K562 (cell line): ENCODE results near the gene PADI1. TPM values are rescaled to one million over a fixed set of nuclear protein-coding genes. Genes with fewer than 3 reads are reported as not detected.

Source experiments
- ATAC-seq: fragments of 200-7000 bp; cut with Tn5 transposase; 3 replicates; pipeline ENCODE4 v1.9.1; 2020; ENCODE audit warnings: moderate library complexity
- BruUV-seq: library from RNA; stranded (reverse); fragments of 400-500 nt; replicated peaks from 2 replicates; lab custom pipeline; 2021; lab: Mats Ljungman, UMichigan
- CTCF ChIA-PET: fragments of 300-600 bp; formaldehyde crosslinking; extraction: SDS; loops from one replicate; lab custom pipeline; 2021; ENCODE audit warnings: low intra/inter-chr PET ratio; lab: Yijun Ruan, JAX
- POLR2A ChIA-PET: fragments of 300-600, 350-650 bp; sonication (Branson Sonifier 250); formaldehyde crosslinking; extraction: SDS; loops from one replicate; lab custom pipeline; 2021; ENCODE audit warnings: antibody characterized with exemption, inconsistent platforms; lab: Yijun Ruan, JAX
- DNase-seq, 4 experiments: peaks; one replicate each; pipeline versions ENCODE4 v3.0.0 to v3.0.0-alpha.2; 2011 to 2018; ENCODE audit warnings: low spot score in 3 of 4, mixed read lengths in 3 of 4; ENCODE audit errors: extremely low read depth in 1 of 4
- FAIRE-seq: peaks from 2 replicates; lab custom pipeline; 2011; peaks lifted over from hg19 to GRCh38; lab: Jason Lieb, UNC
- H2AFZ ChIP-seq: 2 replicates; pipeline ENCODE4 v1.6.0; 2011; ENCODE audit warnings: low read depth, low read length, control low read depth, inconsistent platforms
- H3K27ac ChIP-seq: fragments of 200-600 bp; 3 replicates; pipeline ENCODE4 v1.8.0; 2011; ENCODE audit warnings: low read depth, mild to moderate bottlenecking, control low read depth, inconsistent platforms, low read length, moderate library complexity, mixed read lengths; ENCODE audit errors: extremely low read depth
- H3K27me3 ChIP-seq, 2 experiments: fragments of 300-600 bp in 1 of 2; 2 replicates in 1 of 2; 3 replicates in 1 of 2; pipeline versions ENCODE4 v1.6.0 to v1.8.0; 2011; ENCODE audit warnings: inconsistent platforms in 2 of 2, low read length in 2 of 2, mild to moderate bottlenecking in 1 of 2, mixed read lengths in 1 of 2, moderate library complexity in 1 of 2; ENCODE audit not compliant: control insufficient read depth in 2 of 2, insufficient read depth in 2 of 2
- H3K36me3 ChIP-seq: fragments of 300-600 bp; 3 replicates; pipeline ENCODE4 v1.8.0; 2011; ENCODE audit warnings: mild to moderate bottlenecking, low read length, inconsistent platforms; ENCODE audit not compliant: control insufficient read depth, insufficient read depth
- H3K4me1 ChIP-seq, 2 experiments: fragments of 200-600 bp in 1 of 2; replicated peaks in 1 of 2; 2 replicates in 1 of 2; 3 replicates in 1 of 2; pipeline versions ENCODE4 v1.5.1 to v1.8.0; 2011; ENCODE audit warnings: inconsistent platforms in 2 of 2, low read length in 2 of 2, mild to moderate bottlenecking in 1 of 2, mixed read lengths in 1 of 2, moderate library complexity in 1 of 2; ENCODE audit not compliant: control insufficient read depth in 2 of 2, insufficient read depth in 2 of 2
- H3K4me2 ChIP-seq: 2 replicates; pipeline ENCODE4 v1.6.1; 2011; ENCODE audit warnings: low read length, control low read depth, inconsistent platforms, mixed read lengths; ENCODE audit not compliant: insufficient read depth
- H3K4me3 ChIP-seq: fragments of 200-600 bp; sonication (generic), shearing (Covaris generic); 2 replicates; pipeline ENCODE4 v1.5.1; 2016; ENCODE audit warnings: control low read depth, inconsistent platforms
- H3K79me2 ChIP-seq: fragments of 200-600 bp; 3 replicates; pipeline ENCODE4 v1.8.0; 2011; ENCODE audit warnings: low read length, inconsistent platforms; ENCODE audit not compliant: control insufficient read depth, insufficient read depth
- H3K9ac ChIP-seq, 2 experiments: 2 replicates each; pipeline versions ENCODE4 v1.6.0 to v1.6.1; 2011; ENCODE audit warnings: low read depth in 2 of 2, low read length in 2 of 2, control low read depth in 1 of 2, inconsistent platforms in 1 of 2, mild to moderate bottlenecking in 1 of 2, mixed read lengths in 1 of 2; ENCODE audit not compliant: insufficient read depth in 1 of 2
- H3K9me1 ChIP-seq: one replicate; pipeline ENCODE4 v1.6.0; 2011; ENCODE audit warnings: inconsistent platforms, mild to moderate bottlenecking, low read length, moderate library complexity; ENCODE audit not compliant: control insufficient read depth, insufficient read depth
- H3K9me3 ChIP-seq: replicated peaks from 2 replicates; pipeline ENCODE4 v1.5.1; 2011; ENCODE audit warnings: low read depth, low read length, inconsistent platforms; ENCODE audit not compliant: control insufficient read depth, insufficient read depth
- H4K20me1 ChIP-seq: replicated peaks from 2 replicates; pipeline ENCODE4 v1.6.1; 2011; ENCODE audit warnings: low read length, inconsistent platforms, mixed read lengths; ENCODE audit not compliant: control insufficient read depth, insufficient read depth
- ETV1 ChIP-seq: fragments of 450-650 bp; conservative IDR thresholded peaks from 2 replicates; pipeline ENCODE4 v1.6.1; 2016; ENCODE audit warnings: missing genetic modification characterization, control low read depth, low read depth, missing compliant biosample characterization
- KDM5B ChIP-seq: fragments of 200-600 bp; sonication (generic); IDR thresholded peaks from 2 replicates; pipeline ENCODE4 v1.6.1; 2012; ENCODE audit warnings: low read depth, mild to moderate bottlenecking, moderate library complexity, low read length, control low read depth, inconsistent platforms; ENCODE audit not compliant: insufficient replicate concordance
- MED1 ChIP-seq: sonication (generic); formaldehyde crosslinking; IDR thresholded peaks from 2 replicates; pipeline ENCODE4 v1.8.1; 2023; ENCODE audit warnings: missing genetic modification reagents, borderline replicate concordance
- TAF15 ChIP-seq: fragments of 200-400 bp; formaldehyde crosslinking; IDR thresholded peaks from 2 replicates; pipeline ENCODE4 v1.6.1; 2017; ENCODE audit warnings: mild to moderate bottlenecking, low read depth, low read length, moderate library complexity
- WHSC1 ChIP-seq: IDR thresholded peaks from one replicate; pipeline ENCODE4 v1.6.1; 2012; ENCODE audit warnings: low read length, control low read depth, inconsistent platforms
- ZBTB7A ChIP-seq: IDR thresholded peaks from 2 replicates; pipeline ENCODE4 v1.6.1; 2011; ENCODE audit warnings: low read depth, mild to moderate bottlenecking, low read length, moderate library complexity, borderline replicate concordance; ENCODE audit not compliant: control insufficient read depth
- ZNF551 ChIP-seq: fragments of 250-450 bp; sonication (Bioruptor Pico); IDR thresholded peaks from 2 replicates; pipeline ENCODE4 v1.5.0; 2021; ENCODE audit warnings: mild to moderate bottlenecking, moderate library complexity
- ZNF785 ChIP-seq: fragments of 250-450 bp; sonication (Bioruptor Pico); IDR thresholded peaks from 2 replicates; pipeline ENCODE4 v1.4.0; 2020; ENCODE audit warnings: mild to moderate bottlenecking
- WGBS: fragments of 100-300 bp; shearing (Covaris generic); methylation state at CpG from one replicate; pipeline ENCODE4 v1.1.6; 2016; ENCODE audit warnings: low coverage, mixed read lengths; ENCODE audit not compliant: insufficient coverage; ENCODE audit errors: missing lambda C conversion rate; 5-methylcytosine and 5-hydroxymethylcytosine counted together
- in situ Hi-C: fragments of 300-500 bp; cut with MboI; formaldehyde crosslinking; loops from 4 replicates; pipeline ENCODE4 v1.15.0; 2018; ENCODE audit warnings: inconsistent platforms, mixed read lengths
- intact Hi-C: fragments of 100-400 bp; cut with micrococcal nuclease; formaldehyde crosslinking; loops from 2 replicates; pipeline ENCODE4 v1.14.2; 2022
- polyA plus RNA-seq, 8 experiments: library from polyadenylated mRNA; depleted of rRNA in 4 of 8; stranded (reverse) in 5 of 8; unstranded in 3 of 8; fragments of >200 nt; fragmentation: Nextera tagmentation in 2 of 8; fragmentation: Illumina TruSeq in 1 of 8; extraction: Ambion mirVana in 2 of 8; extraction: Trizol in 1 of 8; gene quantifications; 2 replicates each; pipeline versions ENCODE4 v1.2.1 to v1.2.3, GENCODE V29; 2011 to 2014; ENCODE audit warnings: inconsistent platforms in 1 of 8, missing spikeins in 1 of 8
- total RNA-seq, 7 experiments: library from RNA; depleted of rRNA in 6 of 7; stranded (reverse); fragments of >200 nt in 6 of 7; fragmentation: Illumina TruSeq in 2 of 7; extraction: Trizol in 2 of 7; gene quantifications; 2 replicates each; pipeline versions ENCODE4 v1.2.1 to v1.2.3, GENCODE V29; 2011 to 2021; ENCODE audit warnings: low replicate concordance in 1 of 7
- TF ChIP-seq, protein P1 (sequence below): fragments of 450-650 bp; formaldehyde crosslinking; IDR thresholded peaks from 2 replicates; pipeline ENCODE4 v1.4.0; 2020; ENCODE audit warnings: mild to moderate bottlenecking, moderate library complexity
- TF ChIP-seq, protein P2 (sequence below): fragments of 250-450 bp; sonication (Bioruptor Pico); IDR thresholded peaks from 2 replicates; pipeline ENCODE4 v1.5.1; 2021; ENCODE audit warnings: mild to moderate bottlenecking

Gene PADI1
- total and polyA plus RNA-seq, 9 of the 15 experiments (the other 6 are each of a cell fraction or from before 2014, with no cell fraction given), result not detected

DNA sequence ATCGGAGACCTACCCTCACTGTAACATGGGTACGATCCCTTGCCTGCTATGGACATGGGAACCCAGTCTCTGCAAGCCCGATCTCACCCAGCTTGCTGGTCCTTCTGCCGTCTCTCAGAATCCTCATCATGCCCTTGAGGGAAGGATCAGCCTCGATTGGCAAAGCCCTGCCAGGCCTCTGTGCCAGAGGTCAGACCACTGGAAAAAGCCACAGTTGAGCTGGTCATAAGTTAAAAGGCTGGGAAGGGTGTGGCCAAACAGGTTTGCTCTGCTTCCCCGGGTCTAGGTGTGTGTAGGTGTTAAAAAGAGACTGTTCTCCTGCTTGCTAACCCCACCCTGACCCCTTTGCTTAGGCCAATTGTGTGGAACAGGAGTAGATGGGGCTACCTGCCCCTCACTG, 24.5 kb downstream of the PADI1 start:
- Histone ChIP-seq H3K4me3 (no peak overlapping the region), H3K4me2 (no peak overlapping the region), H3K9ac (no peak overlapping the region; a peak in 1 of 4 replicates), H3K9me3 (no peaks in the 10 kb centered on the region), H3K36me3 (no peaks in the 10 kb centered on the region), H3K27ac (no peak overlapping the region), H3K27me3 (peaks cover 5 to 70% of the 10 kb centered on the region in 2 experiments), H3K79me2 (no peaks in the 10 kb centered on the region), H3K4me1 (no peaks in the 10 kb centered on the region), H3K9me1 (no peaks in the 10 kb centered on the region), H2AFZ (no peak overlapping the region), H4K20me1 (peaks cover 9% of the 10 kb centered on the region)
- no peak for FAIRE-seq
- no TSS peak for BruUV-seq
- no peak for DNase-seq
- intact Hi-C loops (no loop called here), in situ Hi-C loops (no loop called here)
- ChIA-PET POLR2A (no interaction called here), CTCF (no interaction called here)
- no peak for ATAC-seq
- TF ChIP-seq ZNF785 (CRISPR knock-in tag) (no peak), WHSC1 (no peak), MED1 (CRISPR knock-in tag) (no peak), KDM5B (no peak), TAF15 (no peak), ZNF551 (CRISPR knock-in tag) (no peak), ETV1 (tag) (no peak), ZBTB7A (no peak)
- TF ChIP-seq, protein P1, sequence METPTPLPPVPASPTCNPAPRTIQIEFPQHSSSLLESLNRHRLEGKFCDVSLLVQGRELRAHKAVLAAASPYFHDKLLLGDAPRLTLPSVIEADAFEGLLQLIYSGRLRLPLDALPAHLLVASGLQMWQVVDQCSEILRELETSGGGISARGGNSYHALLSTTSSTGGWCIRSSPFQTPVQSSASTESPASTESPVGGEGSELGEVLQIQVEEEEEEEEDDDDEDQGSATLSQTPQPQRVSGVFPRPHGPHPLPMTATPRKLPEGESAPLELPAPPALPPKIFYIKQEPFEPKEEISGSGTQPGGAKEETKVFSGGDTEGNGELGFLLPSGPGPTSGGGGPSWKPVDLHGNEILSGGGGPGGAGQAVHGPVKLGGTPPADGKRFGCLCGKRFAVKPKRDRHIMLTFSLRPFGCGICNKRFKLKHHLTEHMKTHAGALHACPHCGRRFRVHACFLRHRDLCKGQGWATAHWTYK (CRISPR knock-in tag), result no peak
- TF ChIP-seq, protein P2, sequence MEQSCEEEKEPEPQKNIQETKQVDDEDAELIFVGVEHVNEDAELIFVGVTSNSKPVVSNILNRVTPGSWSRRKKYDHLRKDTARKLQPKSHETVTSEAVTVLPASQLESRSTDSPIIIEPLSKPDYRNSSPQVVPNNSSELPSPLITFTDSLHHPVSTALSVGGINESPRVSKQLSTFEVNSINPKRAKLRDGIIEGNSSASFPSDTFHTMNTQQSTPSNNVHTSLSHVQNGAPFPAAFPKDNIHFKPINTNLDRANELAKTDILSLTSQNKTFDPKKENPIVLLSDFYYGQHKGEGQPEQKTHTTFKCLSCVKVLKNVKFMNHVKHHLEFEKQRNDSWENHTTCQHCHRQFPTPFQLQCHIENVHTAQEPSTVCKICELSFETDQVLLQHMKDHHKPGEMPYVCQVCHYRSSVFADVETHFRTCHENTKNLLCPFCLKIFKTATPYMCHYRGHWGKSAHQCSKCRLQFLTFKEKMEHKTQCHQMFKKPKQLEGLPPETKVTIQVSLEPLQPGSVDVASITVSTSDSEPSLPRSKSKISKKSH (CRISPR knock-in tag), result no peak
- WGBS, result 0% methylated on average over 6 of the region's 6 CpGs
